Hepatocyte (in vitro differentiated cells): ENCODE results near the gene ABCC9. TPM values are rescaled to one million over a fixed set of nuclear protein-coding genes. Genes with fewer than 3 reads are reported as not detected.
A peak's percentile ranks its signal among the peaks of the same experiment; 100 is the strongest.

Experiments
- DNase-seq: peaks from one replicate; pipeline ENCODE4 v3.0.0-alpha.2; 2016; ENCODE audit warnings: low spot score
- H2AFZ ChIP-seq: fragments of 200-600 bp; sonication (generic); 2 replicates; pipeline ENCODE4 v1.6.0; 2016; ENCODE audit warnings: antibody characterized with exemption, mild to moderate bottlenecking
- H3K27ac ChIP-seq: fragments of 200-600 bp; sonication (generic); 2 replicates; pipeline ENCODE4 v1.5.1; 2016; ENCODE audit warnings: mild to moderate bottlenecking
- H3K27me3 ChIP-seq: fragments of 200-600 bp; sonication (generic); 2 replicates; pipeline ENCODE4 v1.6.1; 2016
- H3K36me3 ChIP-seq: fragments of 200-600 bp; sonication (generic); replicated peaks from 2 replicates; pipeline ENCODE4 v1.5.1; 2016; ENCODE audit warnings: low read depth; ENCODE audit not compliant: insufficient read depth
- H3K4me1 ChIP-seq: fragments of 200-600 bp; sonication (generic); 2 replicates; pipeline ENCODE4 v1.5.1; 2016; ENCODE audit warnings: mild to moderate bottlenecking, moderate library complexity; ENCODE audit not compliant: insufficient read depth
- H3K4me2 ChIP-seq: fragments of 200-600 bp; sonication (generic); 2 replicates; pipeline ENCODE4 v1.6.0; 2016
- H3K4me3 ChIP-seq: fragments of 200-600 bp; sonication (generic); 2 replicates; pipeline ENCODE4 v1.5.1; 2016; ENCODE audit warnings: mild to moderate bottlenecking
- H3K79me2 ChIP-seq: fragments of 200-600 bp; sonication (generic); 2 replicates; pipeline ENCODE4 v1.6.0; 2017; ENCODE audit warnings: mild to moderate bottlenecking
- H3K9me2 ChIP-seq: fragments of 200-600 bp; sonication (generic); replicated peaks from 2 replicates; pipeline ENCODE4 v1.6.0; 2017; ENCODE audit warnings: mild to moderate bottlenecking; ENCODE audit not compliant: insufficient read depth
- H3K9me3 ChIP-seq: fragments of 200-600 bp; sonication (generic); 2 replicates; pipeline ENCODE4 v1.5.1; 2016; ENCODE audit warnings: low read depth, mild to moderate bottlenecking
- H4K20me1 ChIP-seq: fragments of 200-600 bp; sonication (generic); 2 replicates; pipeline ENCODE4 v1.6.0; 2016; ENCODE audit warnings: mild to moderate bottlenecking; ENCODE audit not compliant: insufficient read depth, poor library complexity, severe bottlenecking
- CTCF ChIP-seq: fragments of 200-600 bp; sonication (generic); IDR thresholded peaks from 2 replicates; pipeline ENCODE4 v1.5.1; 2016; ENCODE audit warnings: antibody characterized with exemption, mild to moderate bottlenecking; ENCODE audit not compliant: poor library complexity
- EZH2 ChIP-seq: fragments of 200-600 bp; sonication (generic); IDR thresholded peaks from 2 replicates; pipeline ENCODE4 v1.6.1; 2016; ENCODE audit warnings: antibody characterized with exemption, mild to moderate bottlenecking, borderline replicate concordance
- EZH2phosphoT487 ChIP-seq: fragments of 200-600 bp; sonication (generic); IDR thresholded peaks from one replicate; pipeline ENCODE4 v1.6.1; 2018; ENCODE audit warnings: antibody characterized with exemption, mild to moderate bottlenecking, low read depth, moderate library complexity; ENCODE audit not compliant: unreplicated experiment, severe bottlenecking
- WGBS: methylation state at CpG from one replicate; pipeline ENCODE4 v1.1.6; 2016; ENCODE audit warnings: low lambda C conversion rate; ENCODE audit errors: missing lambda C conversion rate; 5-methylcytosine and 5-hydroxymethylcytosine counted together
- polyA plus RNA-seq: library from polyadenylated mRNA; unstranded; fragments of >200 nt; fragmentation: Nextera tagmentation; extraction: Ambion mirVana; gene quantifications from 2 replicates; pipeline ENCODE4 v1.2.1, GENCODE V29; 2016
- total RNA-seq: library from RNA; depleted of rRNA; stranded (reverse); fragments of >200 nt; gene quantifications from 2 replicates; pipeline ENCODE4 v1.2.3, GENCODE V29; 2014

The ABCC9 gene
- total and polyA plus RNA-seq, 2 experiments from 2014 or later: 0.68 to 10.0 TPM

DNA sequence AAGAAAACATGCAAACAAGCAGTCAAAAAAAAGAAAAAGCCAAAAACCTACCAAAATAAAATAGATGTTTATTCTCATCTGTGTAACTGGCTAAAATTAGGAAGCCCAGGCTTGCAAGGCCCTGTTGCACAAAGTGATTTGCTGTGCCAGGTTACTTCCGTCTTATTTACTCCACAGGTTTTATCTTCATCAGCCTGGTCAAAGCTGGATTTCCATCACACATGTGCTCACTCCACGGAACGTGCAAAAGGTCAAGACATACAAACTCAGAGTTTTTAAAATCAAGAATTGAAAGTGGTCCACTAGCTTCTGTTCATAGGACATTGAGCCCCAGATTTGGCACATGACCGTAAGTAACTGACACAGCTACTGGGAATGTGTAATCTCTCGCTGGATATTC, 181.5 kb downstream of the ABCC9 start:
- 91% methylated on average over 5 of the region's 5 CpGs for WGBS
- H3K27ac ChIP-seq: no peak overlapping the region
- H3K9me2 ChIP-seq: no peaks in the 10 kb centered on the region
- H3K4me3 ChIP-seq: no peak overlapping the region
- peaks cover 10% of the 10 kb centered on the region for H3K4me1 ChIP-seq
- TF ChIP-seq EZH2 (no peak), EZH2phosphoT487 (no peak), CTCF (no peak)
- no peak overlapping the region for H2AFZ ChIP-seq
- no peaks in the 10 kb centered on the region for H3K9me3 ChIP-seq
- no peaks in the 10 kb centered on the region for H3K27me3 ChIP-seq
- no peak for DNase-seq
- no peaks in the 10 kb centered on the region for H3K36me3 ChIP-seq
- H3K79me2 ChIP-seq: no peaks in the 10 kb centered on the region
- no peaks in the 10 kb centered on the region for H4K20me1 ChIP-seq
- H3K4me2 ChIP-seq: no peak overlapping the region

GRCh38 chr12:21757735-21758134, 183.5 kb downstream of the ABCC9 start:
- H4K20me1 ChIP-seq: no peaks in the 10 kb centered on the region
- no peak for DNase-seq
- H3K27me3 ChIP-seq: no peaks in the 10 kb centered on the region
- no peaks in the 10 kb centered on the region for H3K9me3 ChIP-seq
- WGBS: 46% methylated on average over 2 of the region's 2 CpGs
- H3K9me2 ChIP-seq: no peaks in the 10 kb centered on the region
- no peak overlapping the region for H3K4me2 ChIP-seq
- H3K79me2 ChIP-seq: no peaks in the 10 kb centered on the region
- no peak overlapping the region for H2AFZ ChIP-seq
- H3K27ac ChIP-seq: peak overlapping the region; percentile 19
- H3K36me3 ChIP-seq: no peaks in the 10 kb centered on the region
- H3K4me3 ChIP-seq: no peak overlapping the region
- H3K4me1 ChIP-seq: no peaks in the 10 kb centered on the region
- no peak for TF ChIP-seq EZH2
- TF ChIP-seq EZH2phosphoT487: no peak
- no peak for TF ChIP-seq CTCF

- Histone ChIP-seq H3K36me3 (no peaks in the 10 kb centered on the region), H3K9me2 (no peaks in the 10 kb centered on the region), H3K4me2 (no peak overlapping the region), H3K4me3 (no peak overlapping the region), H3K27me3 (no peaks in the 10 kb centered on the region), H4K20me1 (no peaks in the 10 kb centered on the region), H3K27ac (no peak overlapping the region), H3K9me3 (no peaks in the 10 kb centered on the region), H3K4me1 (no peaks in the 10 kb centered on the region), H2AFZ (no peak overlapping the region), H3K79me2 (no peaks in the 10 kb centered on the region)
- no peak for TF ChIP-seq EZH2phosphoT487
- no peak for TF ChIP-seq CTCF
- no peak for TF ChIP-seq EZH2
- 95% methylated on average over 4 of the region's 4 CpGs for WGBS
- no peak for DNase-seq
These were observed 184.5 kb downstream of the ABCC9 start for GRCh38 chr12:21756699-21757098.

DNA sequence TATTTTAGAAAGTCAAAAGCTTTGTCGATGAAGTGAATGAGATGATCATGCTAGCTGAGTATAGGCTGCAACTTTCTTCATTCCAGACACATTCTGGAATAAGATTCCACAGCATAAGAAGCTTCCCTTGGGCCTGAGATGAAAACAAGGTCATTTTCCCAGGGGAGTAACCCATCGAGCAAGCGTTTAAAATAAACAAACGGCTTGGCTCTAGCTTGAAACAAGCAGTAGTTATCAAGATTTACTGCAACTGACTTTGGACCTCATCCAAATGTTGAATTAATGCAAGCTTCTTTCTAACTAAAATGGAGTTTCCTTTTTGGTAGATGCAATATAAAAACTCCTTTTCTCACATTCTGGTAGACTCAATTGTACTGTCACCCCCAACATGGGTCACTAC, 189.7 kb downstream of the ABCC9 start:
- 39% methylated on average over 4 of the region's 4 CpGs for WGBS
- H2AFZ ChIP-seq: no peak overlapping the region
- no peak overlapping the region for H3K4me3 ChIP-seq
- H3K27me3 ChIP-seq: no peaks in the 10 kb centered on the region
- peak; percentile 48 for DNase-seq
- no peaks in the 10 kb centered on the region for H3K9me2 ChIP-seq
- H3K36me3 ChIP-seq: no peaks in the 10 kb centered on the region
- no peaks in the 10 kb centered on the region for H3K4me1 ChIP-seq
- TF ChIP-seq EZH2phosphoT487 (no peak), CTCF (no peak), EZH2 (no peak)
- H3K79me2 ChIP-seq: no peaks in the 10 kb centered on the region
- H4K20me1 ChIP-seq: no peaks in the 10 kb centered on the region
- H3K27ac ChIP-seq: no peak overlapping the region
- H3K9me3 ChIP-seq: no peaks in the 10 kb centered on the region
- peak overlapping the region; percentile 27 for H3K4me2 ChIP-seq
